GM18870 (cell line): ENCODE results near the gene FAM161B.

Source experiments
- ATAC-seq: cut with Tn5 transposase; IDR thresholded peaks from one replicate; pipeline ENCODE4 v1.9.1; 2021; ENCODE audit warnings: moderate library complexity; ENCODE audit not compliant: unreplicated experiment

The FAM161B gene

GRCh38 chr14:73884438-73885190, 65.3 kb downstream of the FAM161B start:
- no peak for ATAC-seq
